ENCODE results near the gene LYPD4. TPM values are rescaled to one million over a fixed set of nuclear protein-coding genes. Genes with fewer than 3 reads are reported as not detected.

The LYPD4 gene
- total and polyA plus RNA-seq, 2 experiments from 2014 or later, result not detected

GRCh38 chr19:41860419-41861115, 16.1 kb upstream of the LYPD4 start:
- peaks cover 10% of the 10 kb centered on the region for H3K4me1 ChIP-seq (ENCODE audit: low read depth)

GRCh38 chr19:41859618-41860418, 15.3 kb upstream of the LYPD4 start, which contains the start of gene RPS19:
TSS of gene RPS19 (plus strand) at chr19:41860255. CDS start at chr19:41860775, 520 bp downstream.
- Histone ChIP-seq H3K36me3 (peaks cover 36% of the 10 kb centered on the region), H3K4me3 (peak within 1 kb of the TSS; percentile 76), H3K27ac (peak within 1 kb of the TSS; percentile 91), H3K27me3 (peaks cover 4% of the 10 kb centered on the region), H3K9me3 (ENCODE audit: low read depth) (no peaks in the 10 kb centered on the region), H3K4me1 (ENCODE audit: low read depth) (peaks cover 10% of the 10 kb centered on the region)
- peak; percentile 54 for TF ChIP-seq CTCF (IDR thresholded peaks at IDR 0.05; ENCODE audit: low read depth, low read length)
- DNase-seq (ENCODE audit: low read depth in 1 of 2, low spot score in 1 of 2), result peak; percentile 98 to 99

More at GRCh38 chr19:41860419-41861115, 16.1 kb upstream of the LYPD4 start:
- H3K27ac ChIP-seq, result peak overlapping the region; percentile 91
- no peak for TF ChIP-seq CTCF (IDR thresholded peaks at IDR 0.05; ENCODE audit: low read depth, low read length)
- H3K27me3 ChIP-seq, result peaks cover 4% of the 10 kb centered on the region
- H3K4me3 ChIP-seq, result peak overlapping the region; percentile 76
- peaks cover 42% of the 10 kb centered on the region for H3K36me3 ChIP-seq
- peak in 1 of 2 donors; percentile 31 for DNase-seq (ENCODE audit: low read depth in 1 of 2, low spot score in 1 of 2)
- no peaks in the 10 kb centered on the region for H3K9me3 ChIP-seq (ENCODE audit: low read depth)

- Histone ChIP-seq H3K4me1 (ENCODE audit: low read depth) (peaks cover 10% of the 10 kb centered on the region), H3K9me3 (ENCODE audit: low read depth) (no peaks in the 10 kb centered on the region), H3K36me3 (peaks cover 30% of the 10 kb centered on the region), H3K4me3 (peak overlapping the region; percentile 20), H3K27me3 (peaks cover 4% of the 10 kb centered on the region), H3K27ac (peak overlapping the region; percentile 61)
- TF ChIP-seq CTCF (IDR thresholded peaks at IDR 0.05; ENCODE audit: low read depth, low read length), result no peak
- no peak for DNase-seq (ENCODE audit: low read depth in 1 of 2, low spot score in 1 of 2)
Observed at GRCh38 chr19:41859213-41859617, 14.7 kb upstream of the LYPD4 start.

GRCh38 chr19:41853768-41854167, 9.3 kb upstream of the LYPD4 start:
- Histone ChIP-seq H3K27ac (no peak overlapping the region), H3K36me3 (no peaks in the 10 kb centered on the region), H3K9me3 (ENCODE audit: low read depth) (no peaks in the 10 kb centered on the region), H3K4me1 (ENCODE audit: low read depth) (no peaks in the 10 kb centered on the region), H3K4me3 (no peak overlapping the region), H3K27me3 (peaks cover 8% of the 10 kb centered on the region)
- TF ChIP-seq CTCF (IDR thresholded peaks at IDR 0.05; ENCODE audit: low read depth, low read length), result no peak
- DNase-seq (ENCODE audit: low read depth in 1 of 2, low spot score in 1 of 2), result no peak

GRCh38 chr19:41853344-41853743, 8.9 kb upstream of the LYPD4 start:
- Histone ChIP-seq H3K27ac (no peak overlapping the region), H3K27me3 (peaks cover 8% of the 10 kb centered on the region), H3K4me3 (no peak overlapping the region), H3K4me1 (ENCODE audit: low read depth) (no peaks in the 10 kb centered on the region), H3K9me3 (ENCODE audit: low read depth) (no peaks in the 10 kb centered on the region), H3K36me3 (no peaks in the 10 kb centered on the region)
- no peak for DNase-seq (ENCODE audit: low read depth in 1 of 2, low spot score in 1 of 2)
- TF ChIP-seq CTCF (IDR thresholded peaks at IDR 0.05; ENCODE audit: low read depth, low read length), result no peak

All from cardiac muscle cell (in vitro differentiated cells and primary cell).